GM19043 (cell line): ENCODE data around the gene LDB1.

ENCODE experiments used
- ATAC-seq: cut with Tn5 transposase; IDR thresholded peaks from one replicate; pipeline ENCODE4 v1.9.1; 2021; ENCODE audit warnings: low read depth; ENCODE audit not compliant: unreplicated experiment

Gene LDB1, protein sequence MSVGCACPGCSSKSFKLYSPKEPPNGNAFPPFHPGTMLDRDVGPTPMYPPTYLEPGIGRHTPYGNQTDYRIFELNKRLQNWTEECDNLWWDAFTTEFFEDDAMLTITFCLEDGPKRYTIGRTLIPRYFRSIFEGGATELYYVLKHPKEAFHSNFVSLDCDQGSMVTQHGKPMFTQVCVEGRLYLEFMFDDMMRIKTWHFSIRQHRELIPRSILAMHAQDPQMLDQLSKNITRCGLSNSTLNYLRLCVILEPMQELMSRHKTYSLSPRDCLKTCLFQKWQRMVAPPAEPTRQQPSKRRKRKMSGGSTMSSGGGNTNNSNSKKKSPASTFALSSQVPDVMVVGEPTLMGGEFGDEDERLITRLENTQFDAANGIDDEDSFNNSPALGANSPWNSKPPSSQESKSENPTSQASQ

DNA sequence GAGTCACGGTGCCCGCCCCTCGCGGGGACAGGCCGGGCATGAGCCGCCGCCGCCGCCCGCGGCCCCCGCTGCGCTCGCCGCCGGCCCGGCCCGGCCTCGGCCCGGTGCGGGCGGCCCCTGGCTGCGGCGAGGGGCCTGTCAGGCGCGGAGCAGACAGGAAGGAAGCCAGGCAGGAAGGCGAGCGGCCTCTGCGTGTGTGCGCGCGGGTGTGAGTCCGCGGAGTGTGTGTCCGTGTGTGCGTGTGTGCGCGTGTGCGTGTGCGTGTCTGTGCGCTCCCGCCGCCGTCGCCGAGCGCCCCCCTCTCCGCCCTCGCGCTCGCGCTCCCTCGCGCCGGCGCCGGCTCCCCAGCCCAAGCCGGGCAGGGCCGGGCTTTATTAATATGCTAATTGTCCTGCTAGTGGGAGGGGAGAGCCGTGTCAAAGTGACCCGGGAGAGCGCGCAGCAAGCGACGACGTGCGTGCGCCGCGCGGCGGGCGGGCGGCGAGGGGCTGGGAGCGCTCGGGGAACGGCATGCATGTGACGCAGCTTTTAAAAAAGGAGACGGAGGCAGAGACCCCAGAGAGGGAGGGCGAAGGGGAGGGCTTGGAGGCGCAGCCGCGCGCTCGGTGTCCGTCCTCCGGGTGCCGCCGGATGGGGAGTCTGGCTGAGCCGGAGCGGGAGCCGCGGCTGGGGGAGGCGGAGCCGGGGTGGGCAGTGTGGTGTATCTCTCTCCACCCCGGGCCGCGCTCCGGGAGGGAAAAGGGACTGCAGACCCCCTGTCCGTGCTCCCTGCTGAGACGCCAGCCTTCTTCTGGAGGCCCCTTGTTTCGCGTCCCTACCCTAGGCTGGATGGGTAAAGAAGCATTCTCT, at the start of gene LDB1:
Gene LDB1 (minus strand): TSS at position 227 of the 849 bp plus-strand sequence. CDS start 258 bp downstream, outside the sequence.
- ATAC-seq, result peak; percentile 50

DNA sequence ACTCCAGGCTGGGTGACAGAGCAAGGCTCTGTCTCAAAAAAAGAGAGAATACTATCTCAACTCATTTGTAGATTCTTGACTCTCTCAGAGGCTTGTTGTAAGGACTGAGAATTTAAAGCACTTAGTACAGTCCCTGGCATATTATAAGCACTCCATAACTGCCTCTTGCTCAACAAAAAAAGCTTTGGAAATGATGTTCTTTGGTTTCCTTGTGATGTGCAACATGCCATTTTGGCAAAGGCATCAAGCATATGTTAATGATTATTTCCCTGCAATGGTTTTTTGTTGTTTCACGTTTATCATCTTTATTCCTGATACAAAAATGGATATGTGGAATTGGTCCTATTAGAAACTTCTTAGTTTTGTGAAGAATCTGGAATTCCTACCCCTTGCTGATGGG, 47.7 kb upstream of the LDB1 start:
- no peak for ATAC-seq

DNA sequence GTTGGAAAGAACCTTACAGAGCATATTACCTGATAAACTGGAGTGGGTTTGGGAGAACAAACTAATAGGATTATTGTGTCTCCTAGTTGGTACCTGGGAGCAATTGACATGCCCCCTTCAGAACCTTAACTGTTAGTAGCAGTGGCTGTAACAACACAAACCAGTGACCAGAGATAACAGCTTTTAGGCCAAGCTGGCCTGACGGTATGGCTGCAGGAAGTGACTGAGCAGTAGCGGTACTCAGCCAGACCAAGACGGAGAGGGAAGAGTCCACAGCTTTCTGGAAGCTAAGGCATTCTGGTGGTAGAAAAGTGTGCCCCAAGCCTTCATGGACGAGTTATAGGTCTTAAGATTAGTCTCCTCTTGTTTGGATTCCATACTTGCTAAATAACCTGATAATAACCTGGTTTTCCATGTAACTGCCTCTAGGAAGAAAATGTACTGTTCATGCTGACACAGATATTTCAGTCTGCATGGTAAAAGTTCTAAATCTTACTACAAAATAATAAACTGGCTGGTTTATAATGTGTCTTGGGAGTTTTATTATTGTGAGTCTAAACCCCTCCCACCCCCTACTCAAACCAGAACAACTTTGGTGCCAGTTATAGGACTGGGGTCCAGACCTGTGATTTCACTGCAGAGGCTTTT, 43.3 kb upstream of the LDB1 start:
- ATAC-seq, result no peak

DNA sequence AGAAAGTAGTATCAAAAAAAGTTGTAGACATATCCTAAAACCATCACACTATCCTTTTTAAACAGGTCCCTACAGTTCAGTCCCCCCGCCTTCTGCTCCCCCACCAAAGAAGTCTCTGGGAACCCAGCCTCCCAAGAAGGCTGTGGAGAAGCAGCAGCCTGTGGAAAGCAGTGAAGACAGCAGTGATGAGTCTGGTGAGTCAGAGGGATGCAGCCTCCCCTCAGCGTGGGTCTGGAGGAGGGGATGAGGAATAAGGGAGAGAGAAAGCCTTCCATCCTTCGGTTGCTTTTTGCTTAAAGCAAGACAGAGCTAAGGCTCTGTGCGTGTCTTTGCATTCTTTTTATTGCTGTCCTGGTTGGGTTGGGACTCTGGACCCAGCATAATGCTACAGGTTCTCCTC, 39.7 kb upstream of the LDB1 start:
- no peak for ATAC-seq

DNA sequence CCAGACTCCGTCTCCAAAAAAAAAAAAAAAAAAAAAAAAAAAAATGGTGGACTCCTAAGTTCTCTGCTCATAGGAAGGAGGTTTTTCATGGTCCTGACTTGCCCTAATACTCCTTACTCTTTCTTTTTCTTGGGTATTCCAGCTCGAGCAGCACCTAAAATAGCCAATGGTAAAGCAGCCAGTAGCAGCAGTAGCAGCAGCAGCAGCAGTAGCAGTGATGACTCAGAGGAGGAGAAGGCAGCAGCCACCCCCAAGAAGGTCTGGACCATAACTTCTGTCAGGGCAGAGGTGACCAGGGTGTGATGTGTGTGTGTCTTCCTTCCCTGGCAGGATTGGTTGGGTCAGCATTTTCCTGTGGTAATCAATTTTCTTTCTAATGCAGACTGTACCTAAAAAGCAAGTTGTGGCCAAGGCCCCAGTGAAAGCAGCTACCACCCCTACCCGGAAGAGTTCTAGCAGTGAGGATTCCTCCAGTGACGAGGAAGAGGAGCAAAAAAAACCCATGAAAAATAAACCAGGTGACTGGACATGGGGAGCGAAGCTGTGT, 39.0 kb upstream of the LDB1 start:
- no peak for ATAC-seq

DNA sequence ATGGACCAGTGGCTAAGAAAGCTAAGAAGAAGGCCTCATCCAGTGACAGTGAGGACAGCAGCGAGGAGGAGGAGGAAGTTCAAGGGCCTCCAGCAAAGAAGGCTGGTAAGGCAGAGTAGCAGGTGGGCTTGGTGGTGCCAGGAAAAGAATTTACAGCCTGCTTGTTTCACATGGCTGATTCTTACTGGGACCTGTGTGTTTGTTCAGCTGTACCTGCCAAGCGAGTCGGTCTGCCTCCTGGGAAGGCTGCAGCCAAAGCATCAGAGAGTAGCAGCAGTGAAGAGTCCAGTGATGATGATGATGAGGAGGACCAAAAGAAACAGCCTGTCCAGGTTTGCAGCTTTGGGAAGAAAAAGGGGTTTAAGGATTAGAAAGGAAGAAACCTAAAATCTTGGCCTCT, 37.1 kb upstream of the LDB1 start:
- no peak for ATAC-seq

DNA sequence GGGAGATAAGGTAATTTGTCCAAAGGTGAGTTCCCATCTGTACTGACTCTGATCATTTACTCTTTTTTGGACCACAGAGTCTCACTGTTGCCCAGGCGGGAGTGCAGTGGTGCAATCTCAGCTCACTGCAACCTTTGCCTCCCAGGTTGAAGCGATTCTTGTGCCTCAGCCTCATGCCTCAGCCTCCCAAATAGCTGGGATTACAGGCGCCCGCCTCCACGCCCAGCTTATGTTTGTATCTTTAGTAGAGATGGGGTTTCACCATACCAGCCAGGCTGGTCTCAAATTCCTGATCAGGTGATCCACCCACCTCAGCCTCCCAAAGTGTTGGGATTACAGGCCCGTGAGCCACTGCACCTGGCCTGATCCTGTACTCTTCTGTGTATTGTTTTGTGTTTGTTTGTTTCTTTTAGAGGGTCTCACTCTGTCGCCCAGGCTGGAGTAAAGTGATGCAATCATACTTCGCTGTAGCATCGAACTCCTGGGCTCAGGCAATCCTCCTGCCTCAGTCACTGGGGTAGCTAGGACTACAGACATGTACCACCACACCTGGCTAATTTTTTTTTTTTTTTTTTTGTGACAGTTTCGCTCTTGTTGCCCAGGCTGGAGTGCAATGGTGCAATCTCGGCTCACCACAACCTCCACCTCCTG, 34.4 kb upstream of the LDB1 start:
- ATAC-seq, result no peak

DNA sequence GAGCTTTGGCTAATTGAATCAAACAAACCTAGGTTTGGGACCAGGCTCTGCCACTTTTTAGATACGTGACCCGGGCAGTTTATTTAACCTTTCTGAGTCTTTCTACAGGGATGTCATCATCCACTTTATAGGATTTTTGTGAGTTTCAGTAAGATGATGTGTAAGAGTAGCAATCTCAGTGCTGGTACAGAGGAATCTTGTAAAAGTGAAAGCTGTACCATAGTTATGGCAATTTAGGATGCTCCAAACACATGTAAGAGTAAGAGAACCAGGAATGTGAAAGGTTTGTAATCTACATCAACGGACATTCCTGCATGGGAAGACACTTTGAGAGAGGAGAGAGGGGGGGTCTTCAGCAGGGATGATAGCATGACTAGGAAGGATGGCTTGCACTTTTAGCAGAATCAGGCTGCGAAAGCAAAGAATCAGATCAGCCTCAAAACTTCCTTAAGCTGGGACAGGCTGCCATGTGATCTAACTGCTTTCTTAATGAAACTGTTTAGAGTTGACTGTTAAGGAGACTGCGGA, 33.0 kb upstream of the LDB1 start:
- ATAC-seq, result no peak

DNA sequence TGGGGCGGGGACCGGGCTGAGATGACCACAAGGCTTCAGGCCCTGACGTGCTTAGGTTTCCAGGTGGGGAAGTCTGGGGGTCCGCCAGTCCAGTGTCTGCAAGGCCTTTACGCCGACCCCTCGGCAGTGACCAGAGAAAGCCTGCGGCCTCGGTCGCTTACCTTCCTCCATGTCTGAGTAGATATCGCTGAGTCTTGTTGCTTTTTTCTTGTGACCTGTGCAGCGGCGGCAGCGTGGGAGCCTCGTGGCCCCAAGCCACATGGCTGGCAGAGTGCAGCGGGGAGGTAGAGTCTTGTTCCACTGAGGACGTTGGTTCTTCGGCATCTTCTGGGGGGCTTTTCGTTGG, 32.4 kb upstream of the LDB1 start:
- ATAC-seq, result peak; percentile 4

DNA sequence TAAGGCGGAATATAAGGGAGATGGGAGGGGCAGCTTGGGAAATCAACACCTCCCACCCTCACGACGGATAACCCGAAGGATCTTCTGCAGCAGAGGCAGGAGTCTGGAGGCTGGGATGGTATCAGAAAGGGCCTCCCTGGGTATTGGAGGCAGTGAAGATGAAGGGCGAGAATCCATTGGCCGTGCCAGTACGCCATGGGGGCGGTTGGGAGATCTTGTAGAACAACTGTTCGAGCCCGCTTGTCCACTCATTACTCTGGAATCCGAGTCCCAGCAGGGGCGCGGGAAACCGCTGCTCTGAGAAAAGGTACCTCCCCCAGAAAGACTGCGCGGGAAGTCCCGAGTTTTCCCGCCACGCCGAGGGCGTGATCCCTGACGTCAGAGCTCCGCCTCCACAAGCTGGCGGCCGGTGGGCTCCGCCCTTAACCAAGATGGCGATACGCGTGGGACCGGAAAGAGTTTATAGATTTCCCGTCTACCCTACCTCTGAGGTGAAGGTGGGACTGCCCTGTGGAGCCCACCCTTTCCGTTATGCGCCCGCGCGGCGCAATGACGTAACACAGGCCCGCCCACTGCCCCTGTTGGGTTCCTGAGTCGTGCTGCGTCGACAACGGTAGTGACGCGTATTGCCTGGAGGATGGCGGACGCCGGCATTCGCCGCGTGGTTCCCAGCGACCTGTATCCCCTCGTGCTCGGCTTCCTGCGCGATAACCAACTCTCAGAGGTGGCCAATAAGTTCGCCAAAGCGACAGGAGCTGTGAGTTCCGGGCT, 31.8 kb upstream of the LDB1 start, which contains the start of gene NOLC1:
Gene NOLC1 (plus strand): TSS at position 616 of the 771 bp plus-strand sequence. CDS start 22 bp downstream, at position 638.
- ATAC-seq, result peak; percentile 92

DNA sequence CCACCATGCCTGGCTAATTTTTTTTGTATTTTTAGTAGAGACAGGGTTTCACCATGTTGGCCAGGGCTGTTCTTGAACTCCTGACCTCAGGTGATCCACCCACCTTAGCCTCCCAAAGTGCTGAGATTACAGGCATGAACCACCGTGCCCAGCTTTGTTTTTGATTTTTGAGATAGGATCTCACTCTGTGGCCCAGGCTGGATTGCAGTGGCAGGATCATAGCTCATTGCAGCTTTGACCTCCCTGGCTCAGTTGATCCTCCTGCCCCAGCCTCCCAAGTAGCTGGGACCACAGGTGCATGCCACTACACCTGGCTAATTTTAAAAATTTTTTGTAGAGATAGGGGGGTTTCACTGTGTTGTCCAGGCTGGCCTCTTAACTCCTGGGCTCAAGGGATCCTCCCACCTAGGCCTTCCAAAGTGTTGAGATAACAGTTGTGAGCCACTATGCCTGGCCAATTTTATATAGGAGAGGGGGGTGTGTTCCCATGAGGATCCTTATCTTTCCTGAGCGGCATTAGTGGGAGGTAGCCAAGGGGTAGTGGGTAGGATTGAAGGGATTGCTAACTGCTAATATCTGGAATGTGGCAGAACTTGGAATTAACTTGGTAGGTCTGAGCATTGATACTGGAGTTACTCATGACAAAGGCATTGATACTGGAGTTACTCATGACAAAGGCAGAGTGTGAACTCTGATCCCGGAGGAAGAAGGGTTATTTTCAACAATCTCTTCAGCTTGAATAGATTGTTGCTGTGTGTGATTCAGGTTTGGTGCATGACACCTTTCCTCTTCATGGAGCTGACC, 31.0 kb upstream of the LDB1 start:
- no peak for ATAC-seq

DNA sequence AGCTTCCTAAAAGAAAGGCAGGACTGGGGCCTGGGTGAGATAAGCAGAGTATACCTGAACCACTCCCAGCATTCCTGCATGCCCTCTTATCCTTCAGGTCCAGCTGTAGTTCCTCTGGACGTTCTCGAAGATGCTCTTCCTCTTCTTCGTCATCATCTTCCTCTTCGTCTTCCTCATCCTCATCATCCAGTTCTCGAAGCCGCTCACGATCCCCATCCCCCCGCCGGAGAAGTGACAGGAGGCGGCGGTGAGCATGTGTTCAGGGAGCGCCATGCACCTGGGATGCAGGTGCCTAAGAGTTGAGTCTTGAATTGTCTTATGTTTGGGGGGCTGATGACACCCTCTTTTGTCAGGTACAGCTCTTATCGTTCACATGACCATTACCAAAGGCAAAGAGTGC, 28.1 kb upstream of the LDB1 start:
- no peak for ATAC-seq

DNA sequence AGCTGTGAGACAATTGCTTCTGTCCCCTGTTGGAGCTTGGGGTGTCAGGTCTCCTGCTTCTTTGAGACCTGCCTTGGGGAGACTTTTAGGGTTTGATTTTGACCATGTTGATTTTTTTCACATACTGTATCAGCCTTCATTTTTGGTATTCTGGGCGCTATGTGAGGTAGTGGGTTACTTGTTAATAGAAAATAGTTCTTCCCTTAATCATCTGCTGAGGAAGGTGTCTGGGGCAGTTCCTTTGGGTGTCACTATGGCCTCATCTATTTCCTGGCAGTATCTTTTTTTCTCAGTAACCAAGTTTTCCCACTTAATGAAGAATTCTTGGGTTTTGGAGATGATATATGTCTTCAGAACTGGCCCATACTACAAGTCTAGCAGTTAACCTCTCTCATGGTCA, 27.4 kb upstream of the LDB1 start:
- ATAC-seq, result no peak

DNA sequence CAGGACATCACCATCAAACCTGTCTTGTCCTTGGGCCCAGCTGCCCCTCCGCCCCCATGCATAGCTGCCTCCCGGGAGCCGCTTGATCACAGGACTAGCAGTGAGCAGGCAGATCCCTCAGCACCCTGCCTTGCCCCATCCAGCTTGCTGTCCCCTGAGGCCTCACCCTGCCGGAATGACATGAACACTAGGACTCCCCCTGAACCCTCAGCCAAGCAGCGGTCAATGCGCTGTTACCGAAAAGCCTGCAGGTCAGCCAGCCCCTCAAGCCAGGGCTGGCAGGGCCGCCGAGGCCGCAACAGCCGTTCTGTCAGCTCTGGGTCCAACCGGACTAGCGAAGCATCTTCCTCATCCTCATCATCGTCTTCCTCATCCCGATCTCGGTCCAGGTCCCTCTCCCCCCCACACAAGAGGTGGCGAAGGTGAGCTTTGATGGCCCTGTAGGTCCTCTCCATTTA, 26.8 kb upstream of the LDB1 start:
- no peak for ATAC-seq

DNA sequence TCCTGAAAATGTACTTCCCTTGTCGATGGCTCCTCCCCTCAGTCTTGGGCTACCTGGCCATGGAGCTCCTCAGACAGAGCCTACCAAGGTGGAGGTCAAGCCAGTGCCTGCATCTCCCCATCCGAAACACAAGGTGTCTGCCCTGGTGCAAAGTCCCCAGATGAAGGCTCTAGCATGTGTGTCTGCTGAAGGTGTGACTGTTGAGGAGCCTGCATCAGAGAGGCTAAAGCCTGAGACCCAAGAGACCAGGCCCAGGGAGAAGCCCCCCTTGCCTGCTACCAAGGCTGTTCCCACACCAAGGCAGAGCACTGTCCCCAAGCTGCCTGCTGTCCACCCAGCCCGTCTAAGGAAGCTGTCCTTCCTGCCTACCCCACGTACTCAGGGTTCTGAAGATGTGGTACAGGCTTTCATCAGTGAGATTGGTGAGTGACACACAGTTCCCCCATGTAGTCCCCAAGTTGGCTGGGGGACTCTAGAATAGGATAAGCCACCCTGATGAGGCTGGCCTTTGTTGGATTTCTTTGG, 21.5 kb upstream of the LDB1 start:
- ATAC-seq, result no peak

DNA sequence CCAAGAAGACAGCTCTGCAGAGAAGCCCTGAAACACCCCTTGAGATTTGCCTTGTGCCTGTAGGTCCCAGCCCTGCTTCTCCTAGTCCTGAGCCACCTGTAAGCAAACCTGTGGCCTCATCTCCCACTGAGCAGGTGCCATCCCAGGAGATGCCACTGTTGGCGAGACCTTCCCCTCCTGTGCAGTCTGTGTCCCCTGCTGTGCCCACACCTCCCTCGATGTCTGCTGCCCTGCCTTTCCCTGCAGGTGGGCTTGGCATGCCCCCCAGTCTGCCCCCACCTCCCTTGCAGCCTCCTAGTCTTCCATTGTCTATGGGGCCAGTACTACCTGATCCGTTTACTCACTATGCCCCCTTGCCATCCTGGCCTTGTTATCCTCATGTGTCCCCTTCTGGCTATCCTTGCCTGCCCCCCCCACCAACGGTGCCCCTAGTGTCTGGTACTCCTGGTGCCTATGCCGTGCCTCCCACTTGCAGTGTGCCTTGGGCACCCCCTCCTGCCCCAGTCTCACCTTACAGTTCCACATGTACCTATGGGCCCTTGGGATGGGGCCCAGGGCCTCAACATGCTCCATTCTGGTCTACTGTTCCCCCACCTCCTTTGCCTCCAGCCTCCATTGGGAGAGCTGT, 20.9 kb upstream of the LDB1 start:
- no peak for ATAC-seq

DNA sequence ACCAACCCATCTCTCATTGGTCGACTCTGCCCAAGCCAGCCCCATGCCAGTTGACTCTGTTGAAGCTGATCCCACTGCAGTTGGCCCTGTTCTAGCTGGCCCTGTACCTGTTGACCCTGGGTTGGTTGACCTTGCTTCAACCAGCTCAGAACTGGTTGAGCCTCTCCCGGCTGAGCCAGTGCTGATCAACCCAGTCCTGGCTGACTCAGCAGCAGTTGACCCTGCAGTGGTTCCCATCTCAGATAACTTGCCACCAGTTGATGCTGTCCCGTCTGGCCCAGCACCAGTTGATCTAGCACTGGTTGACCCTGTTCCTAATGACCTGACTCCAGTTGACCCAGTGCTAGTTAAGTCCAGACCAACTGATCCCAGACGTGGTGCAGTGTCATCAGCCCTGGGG, 20.1 kb upstream of the LDB1 start:
- no peak for ATAC-seq
